ENCODE measurements around the gene NRXN3.

Gene NRXN3

DNA sequence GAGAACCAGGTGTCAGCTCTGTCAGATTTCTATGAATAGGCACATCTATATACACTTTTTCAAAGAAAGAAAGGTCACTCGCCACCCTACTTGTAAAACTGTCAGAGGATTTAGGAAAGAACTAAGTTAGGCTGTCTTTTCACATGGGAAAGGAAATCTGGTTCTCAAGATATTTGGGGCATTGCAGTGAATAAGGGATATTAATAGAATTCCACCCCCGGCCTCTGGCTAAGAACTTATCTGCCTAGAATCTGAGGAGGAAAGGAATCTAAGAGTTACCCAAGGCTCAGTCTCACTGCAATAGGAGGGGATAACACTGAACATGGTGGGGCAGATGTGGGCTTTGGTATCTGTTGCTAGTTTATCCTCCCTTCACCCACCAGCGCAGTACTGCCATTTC lies 677.6 kb downstream of the NRXN3 start:
- Histone ChIP-seq H3K9me3 (ENCODE audit: low read length) (no peaks in the 10 kb centered on the region), H3K9ac (ENCODE audit: low read length) (no peak overlapping the region), H3K4me3 (ENCODE audit: low read depth in 1 of 2, low read length in 2 of 2) (no peak overlapping the region), H3K27me3 (ENCODE audit: control insufficient read depth in 1 of 2, insufficient read depth in 2 of 2, low read length in 2 of 2) (no peaks in the 10 kb centered on the region), H3K4me1 (ENCODE audit: insufficient read depth, low read length) (no peaks in the 10 kb centered on the region), H3K27ac (ENCODE audit: low read depth, low read length) (no peak overlapping the region), H3K36me3 (ENCODE audit: insufficient read depth, low read length) (no peaks in the 10 kb centered on the region)

DNA sequence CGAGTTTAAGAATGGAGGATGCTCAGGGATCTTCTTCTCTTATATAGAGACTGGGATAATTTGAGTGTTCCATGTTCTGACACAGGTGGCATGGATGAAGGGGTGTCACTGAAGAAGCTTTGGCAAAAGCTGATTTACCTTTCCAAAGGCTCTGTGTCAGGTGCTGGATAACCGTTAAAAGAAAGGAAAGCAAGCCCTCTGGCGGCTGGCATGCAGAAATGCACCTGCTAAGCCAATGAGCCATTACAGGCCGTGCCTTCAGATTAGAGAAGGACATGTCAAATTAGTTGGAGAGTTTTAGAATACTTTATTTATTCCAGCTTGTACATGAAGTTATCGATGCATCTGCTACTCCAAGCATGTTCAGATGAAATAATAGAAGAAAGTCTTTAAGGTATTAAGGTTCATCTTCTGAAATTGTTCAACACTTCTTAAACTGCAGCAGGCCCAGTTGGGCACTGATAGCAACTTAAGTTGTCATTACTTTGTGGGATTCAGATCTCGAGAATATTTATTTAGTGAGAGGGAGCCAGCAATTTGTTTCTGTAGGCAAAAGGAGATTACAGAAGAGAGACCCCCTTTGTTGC lies 678.2 kb downstream of the NRXN3 start:
- Histone ChIP-seq H3K27me3 (ENCODE audit: control insufficient read depth in 1 of 2, insufficient read depth in 2 of 2, low read length in 2 of 2) (no peaks in the 10 kb centered on the region), H3K36me3 (ENCODE audit: insufficient read depth, low read length) (no peaks in the 10 kb centered on the region), H3K9me3 (ENCODE audit: low read length) (no peaks in the 10 kb centered on the region), H3K4me1 (ENCODE audit: insufficient read depth, low read length) (no peaks in the 10 kb centered on the region), H3K4me3 (ENCODE audit: low read depth in 1 of 2, low read length in 2 of 2) (no peak overlapping the region), H3K27ac (ENCODE audit: low read depth, low read length) (no peak overlapping the region), H3K9ac (ENCODE audit: low read length) (no peak overlapping the region)

GRCh38 chr14:78849952-78850351 lies 679.8 kb downstream of the NRXN3 start:
- Histone ChIP-seq H3K4me3 (ENCODE audit: low read depth in 1 of 2, low read length in 2 of 2) (no peak overlapping the region), H3K9ac (ENCODE audit: low read length) (no peak overlapping the region), H3K36me3 (ENCODE audit: insufficient read depth, low read length) (no peaks in the 10 kb centered on the region), H3K9me3 (ENCODE audit: low read length) (no peaks in the 10 kb centered on the region), H3K27ac (ENCODE audit: low read depth, low read length) (no peak overlapping the region), H3K4me1 (ENCODE audit: insufficient read depth, low read length) (no peaks in the 10 kb centered on the region), H3K27me3 (ENCODE audit: control insufficient read depth in 1 of 2, insufficient read depth in 2 of 2, low read length in 2 of 2) (no peaks in the 10 kb centered on the region)

DNA sequence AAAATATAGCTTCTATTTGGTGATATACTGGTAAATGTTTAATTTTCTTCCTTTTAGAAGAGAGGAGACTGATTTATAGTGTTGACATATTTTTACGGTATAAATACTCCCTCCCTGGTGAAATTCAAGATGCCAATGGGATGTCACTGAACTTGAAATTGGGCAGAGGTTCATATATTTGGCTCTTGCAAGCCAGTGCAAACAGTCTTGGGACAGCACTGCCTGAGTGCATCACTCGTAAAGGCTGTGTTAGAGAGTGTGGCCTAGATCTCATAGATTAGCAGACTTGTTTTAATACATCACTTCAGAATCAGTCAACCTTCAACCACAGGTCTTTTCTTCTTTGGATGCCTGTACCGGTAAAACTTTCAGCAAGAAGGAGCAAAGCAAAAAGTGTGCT lies 681.0 kb downstream of the NRXN3 start:
- Histone ChIP-seq H3K36me3 (ENCODE audit: insufficient read depth, low read length) (no peaks in the 10 kb centered on the region), H3K4me1 (ENCODE audit: insufficient read depth, low read length) (no peaks in the 10 kb centered on the region), H3K27ac (ENCODE audit: low read depth, low read length) (no peak overlapping the region), H3K27me3 (ENCODE audit: control insufficient read depth in 1 of 2, insufficient read depth in 2 of 2, low read length in 2 of 2) (no peaks in the 10 kb centered on the region), H3K4me3 (ENCODE audit: low read depth in 1 of 2, low read length in 2 of 2) (no peak overlapping the region), H3K9ac (ENCODE audit: low read length) (no peak overlapping the region), H3K9me3 (ENCODE audit: low read length) (no peaks in the 10 kb centered on the region)

- Histone ChIP-seq H3K9ac (ENCODE audit: low read length) (no peak overlapping the region), H3K4me1 (ENCODE audit: insufficient read depth, low read length) (no peaks in the 10 kb centered on the region), H3K4me3 (ENCODE audit: low read depth in 1 of 2, low read length in 2 of 2) (no peak overlapping the region), H3K27me3 (ENCODE audit: control insufficient read depth in 1 of 2, insufficient read depth in 2 of 2, low read length in 2 of 2) (no peaks in the 10 kb centered on the region), H3K36me3 (ENCODE audit: insufficient read depth, low read length) (no peaks in the 10 kb centered on the region), H3K27ac (ENCODE audit: low read depth, low read length) (no peak overlapping the region), H3K9me3 (ENCODE audit: low read length) (no peaks in the 10 kb centered on the region)
Measured at GRCh38 chr14:78852040-78852439, 681.9 kb downstream of the NRXN3 start.

DNA sequence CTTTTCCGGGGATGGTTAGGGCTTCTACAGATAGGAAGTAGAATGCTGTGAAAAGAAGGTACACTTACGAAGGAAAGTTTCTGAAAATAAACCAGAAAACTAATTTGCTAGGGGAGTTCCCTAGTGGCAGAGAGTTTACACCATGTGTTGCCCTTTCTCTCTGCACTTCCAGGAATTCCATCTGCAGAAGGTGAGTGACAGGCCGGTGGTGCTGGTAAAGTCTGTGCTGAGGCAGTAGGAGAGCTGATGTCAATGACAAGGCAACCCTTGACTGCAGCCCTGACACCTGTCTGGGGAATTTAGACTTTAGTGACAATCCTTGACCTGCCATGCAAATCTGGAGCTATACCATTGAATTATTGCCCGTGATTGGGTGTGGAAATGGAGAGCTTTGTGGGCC lies 687.8 kb downstream of the NRXN3 start:
- no peak overlapping the region for H3K9ac ChIP-seq (ENCODE audit: low read length)
- H3K36me3 ChIP-seq (ENCODE audit: insufficient read depth, low read length): no peaks in the 10 kb centered on the region
- no peak overlapping the region for H3K4me3 ChIP-seq (ENCODE audit: low read depth in 1 of 2, low read length in 2 of 2)

DNA sequence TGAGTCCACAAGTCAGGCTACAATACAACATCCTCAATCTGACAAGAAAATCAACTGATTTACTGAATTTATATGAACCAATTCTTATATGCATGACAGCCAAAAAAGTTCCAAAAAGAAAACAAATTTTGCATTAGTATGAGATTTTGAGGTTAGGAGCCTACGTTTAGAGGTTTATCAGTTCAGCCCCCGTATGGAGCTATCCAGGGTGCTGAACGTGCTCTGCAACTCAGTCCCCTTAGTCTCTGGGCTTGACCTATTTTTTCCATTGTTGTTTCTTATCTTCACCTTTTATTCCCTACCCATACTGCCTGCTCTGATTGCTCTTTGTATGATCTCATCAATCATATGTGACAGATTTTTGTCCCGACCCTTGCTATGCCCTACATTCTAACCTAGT lies 693.0 kb downstream of the NRXN3 start:
- Histone ChIP-seq H3K4me3 (ENCODE audit: low read depth in 1 of 2, low read length in 2 of 2) (no peak overlapping the region), H3K36me3 (ENCODE audit: insufficient read depth, low read length) (no peaks in the 10 kb centered on the region)

More for the DNA sequence above, 687.8 kb downstream of the NRXN3 start:
- H3K27ac ChIP-seq (ENCODE audit: low read depth, low read length): no peak overlapping the region
- no peaks in the 10 kb centered on the region for H3K9me3 ChIP-seq (ENCODE audit: low read length)
- no peaks in the 10 kb centered on the region for H3K4me1 ChIP-seq (ENCODE audit: insufficient read depth, low read length)
- no peaks in the 10 kb centered on the region for H3K27me3 ChIP-seq (ENCODE audit: control insufficient read depth in 1 of 2, insufficient read depth in 2 of 2, low read length in 2 of 2)

DNA sequence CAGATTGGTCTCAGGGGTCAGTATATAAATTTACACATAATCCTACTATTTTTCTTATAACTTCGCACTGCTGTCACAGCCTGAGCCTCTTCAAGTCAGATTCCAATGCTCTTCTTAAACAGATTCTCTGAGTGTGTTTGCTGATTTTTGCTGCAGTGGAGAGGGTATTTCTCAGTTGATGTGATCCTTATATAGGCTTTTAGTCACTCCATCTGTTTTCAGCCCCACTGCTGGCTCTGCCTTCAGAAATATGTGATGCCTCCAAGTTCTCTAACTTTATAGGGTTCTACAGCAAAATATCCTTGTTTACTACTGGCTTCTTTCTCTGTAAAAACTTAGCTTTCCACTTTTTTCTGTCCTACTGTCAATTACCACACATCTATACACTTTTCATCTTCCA lies 702.7 kb downstream of the NRXN3 start:
- no peaks in the 10 kb centered on the region for H3K27me3 ChIP-seq (ENCODE audit: control insufficient read depth in 1 of 2, insufficient read depth in 2 of 2, low read length in 2 of 2)
- no peaks in the 10 kb centered on the region for H3K9me3 ChIP-seq (ENCODE audit: low read length)
- H3K36me3 ChIP-seq (ENCODE audit: insufficient read depth, low read length): no peaks in the 10 kb centered on the region
- no peak overlapping the region for H3K4me3 ChIP-seq (ENCODE audit: low read depth in 1 of 2, low read length in 2 of 2)
- no peak overlapping the region for H3K9ac ChIP-seq (ENCODE audit: low read length)
- no peak overlapping the region for H3K27ac ChIP-seq (ENCODE audit: low read depth, low read length)
- no peaks in the 10 kb centered on the region for H3K4me1 ChIP-seq (ENCODE audit: insufficient read depth, low read length)

More for the DNA sequence above, 693.0 kb downstream of the NRXN3 start:
- Histone ChIP-seq H3K9me3 (ENCODE audit: low read length) (no peaks in the 10 kb centered on the region), H3K27me3 (ENCODE audit: control insufficient read depth in 1 of 2, insufficient read depth in 2 of 2, low read length in 2 of 2) (no peaks in the 10 kb centered on the region), H3K4me1 (ENCODE audit: insufficient read depth, low read length) (no peaks in the 10 kb centered on the region), H3K27ac (ENCODE audit: low read depth, low read length) (no peak overlapping the region), H3K9ac (ENCODE audit: low read length) (no peak overlapping the region)

GRCh38 chr14:78873581-78873980 lies 703.4 kb downstream of the NRXN3 start:
- no peak overlapping the region for H3K27ac ChIP-seq (ENCODE audit: low read depth, low read length)
- H3K4me1 ChIP-seq (ENCODE audit: insufficient read depth, low read length): no peaks in the 10 kb centered on the region
- H3K9ac ChIP-seq (ENCODE audit: low read length): no peak overlapping the region
- no peaks in the 10 kb centered on the region for H3K36me3 ChIP-seq (ENCODE audit: insufficient read depth, low read length)
- no peaks in the 10 kb centered on the region for H3K9me3 ChIP-seq (ENCODE audit: low read length)
- no peaks in the 10 kb centered on the region for H3K27me3 ChIP-seq (ENCODE audit: control insufficient read depth in 1 of 2, insufficient read depth in 2 of 2, low read length in 2 of 2)
- H3K4me3 ChIP-seq (ENCODE audit: low read depth in 1 of 2, low read length in 2 of 2): no peak overlapping the region

GRCh38 chr14:78875049-78875448 lies 704.9 kb downstream of the NRXN3 start:
- H3K36me3 ChIP-seq (ENCODE audit: insufficient read depth, low read length): no peaks in the 10 kb centered on the region
- H3K9ac ChIP-seq (ENCODE audit: low read length): no peak overlapping the region
- H3K4me1 ChIP-seq (ENCODE audit: insufficient read depth, low read length): no peaks in the 10 kb centered on the region
- H3K27ac ChIP-seq (ENCODE audit: low read depth, low read length): no peak overlapping the region
- H3K9me3 ChIP-seq (ENCODE audit: low read length): no peaks in the 10 kb centered on the region
- H3K27me3 ChIP-seq (ENCODE audit: control insufficient read depth in 1 of 2, insufficient read depth in 2 of 2, low read length in 2 of 2): no peaks in the 10 kb centered on the region
- H3K4me3 ChIP-seq (ENCODE audit: low read depth in 1 of 2, low read length in 2 of 2): no peak overlapping the region

DNA sequence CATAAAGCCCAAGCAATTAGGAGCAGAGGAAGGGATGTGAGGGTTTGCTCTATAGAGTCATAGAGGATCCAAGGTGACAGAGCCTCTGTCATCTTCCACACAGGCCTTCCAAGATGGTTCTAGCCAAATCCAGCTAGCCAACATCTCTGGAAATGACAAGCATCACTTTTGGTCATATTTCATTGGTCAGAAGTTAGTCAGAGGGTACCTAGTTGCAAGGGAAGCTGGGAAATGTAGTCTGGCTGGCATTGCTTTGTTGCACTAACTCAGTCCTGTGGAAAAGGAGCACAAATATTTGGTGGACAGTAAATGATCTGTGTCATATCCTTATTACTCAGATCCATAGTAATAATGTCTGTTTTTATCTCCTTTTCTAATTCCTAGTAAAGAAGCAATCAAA lies 715.7 kb downstream of the NRXN3 start:
- Histone ChIP-seq H3K4me1 (ENCODE audit: insufficient read depth, low read length) (no peaks in the 10 kb centered on the region), H3K27ac (ENCODE audit: low read depth, low read length) (no peak overlapping the region), H3K9ac (ENCODE audit: low read length) (no peak overlapping the region), H3K4me3 (ENCODE audit: low read depth in 1 of 2, low read length in 2 of 2) (no peak overlapping the region), H3K36me3 (ENCODE audit: insufficient read depth, low read length) (no peaks in the 10 kb centered on the region), H3K27me3 (ENCODE audit: control insufficient read depth in 1 of 2, insufficient read depth in 2 of 2, low read length in 2 of 2) (no peaks in the 10 kb centered on the region), H3K9me3 (ENCODE audit: low read length) (no peaks in the 10 kb centered on the region)

GRCh38 chr14:78897443-78897842 lies 727.3 kb downstream of the NRXN3 start:
- no peak overlapping the region for H3K27ac ChIP-seq (ENCODE audit: low read depth, low read length)

More at GRCh38 chr14:78897443-78897842, 727.3 kb downstream of the NRXN3 start:
- Histone ChIP-seq H3K4me1 (ENCODE audit: insufficient read depth, low read length) (no peaks in the 10 kb centered on the region), H3K36me3 (ENCODE audit: insufficient read depth, low read length) (no peaks in the 10 kb centered on the region), H3K9ac (ENCODE audit: low read length) (no peak overlapping the region), H3K4me3 (ENCODE audit: low read depth in 1 of 2, low read length in 2 of 2) (no peak overlapping the region), H3K9me3 (ENCODE audit: low read length) (no peaks in the 10 kb centered on the region), H3K27me3 (ENCODE audit: control insufficient read depth in 1 of 2, insufficient read depth in 2 of 2, low read length in 2 of 2) (no peaks in the 10 kb centered on the region)

Measured in muscle layer of colon (tissue), 2 donors.